A549 (cell line): Measurements from ENCODE around the gene ZNF331. TPM values are rescaled to one million over a fixed set of nuclear protein-coding genes. Genes with fewer than 3 reads are reported as not detected.
A peak's percentile ranks its signal among the peaks of the same experiment; 100 is the strongest.

ENCODE experiments used
- ATAC-seq, 2 experiments: fragments of 200-7000 bp in 1 of 2; fragments of >200 bp in 1 of 2; cut with Nextera tagmentation in 1 of 2; cut with Tn5 transposase in 1 of 2; 3 replicates each; pipeline versions ENCODE4 v1.8.0 to v1.9.1; 2018 to 2020; ENCODE audit warnings: mild to moderate bottlenecking in 1 of 2, moderate library complexity in 1 of 2
- CTCF ChIA-PET: fragments of 300-600 bp; sonication (Branson Sonifier 250); formaldehyde crosslinking; extraction: SDS; loops from one replicate; lab custom pipeline; 2021; ENCODE audit warnings: antibody characterized with exemption, inconsistent platforms; lab: Yijun Ruan, JAX
- POLR2A ChIA-PET: fragments of 350-600 bp; formaldehyde crosslinking; extraction: SDS; loops from one replicate; lab custom pipeline; 2021; ENCODE audit warnings: antibody characterized with exemption, inconsistent platforms; lab: Yijun Ruan, JAX
- DNase-seq, 2 experiments: peaks; one replicate each; pipeline versions ENCODE4 v3.0.0 to v3.0.0-alpha.2; 2011 to 2016; ENCODE audit warnings: low read depth in 1 of 2, low spot score in 1 of 2
- FAIRE-seq: peaks from 2 replicates; lab custom pipeline; 2011; peaks lifted over from hg19 to GRCh38; lab: Jason Lieb, UNC
- H3K27ac ChIP-seq, 2 experiments: fragments of >200 bp; sonication (Bioruptor Twin); formaldehyde crosslinking; 3 replicates each; pipeline ENCODE4 v1.5.1; 2016 to 2017
- H3K4me1 ChIP-seq: fragments of >200 bp; sonication (Bioruptor Twin); formaldehyde crosslinking; 3 replicates; pipeline ENCODE4 v1.6.1; 2016
- H3K4me2 ChIP-seq: fragments of >200 bp; sonication (Bioruptor Twin); formaldehyde crosslinking; 3 replicates; pipeline ENCODE4 v1.6.1; 2016
- H3K4me3 ChIP-seq: fragments of >200 bp; sonication (Bioruptor Twin); formaldehyde crosslinking; 3 replicates; pipeline ENCODE4 v1.5.1; 2016
- H3K9me3 ChIP-seq: fragments of >200 bp; sonication (Bioruptor Twin); formaldehyde crosslinking; 3 replicates; pipeline ENCODE4 v1.6.1; 2016
- CBX8 ChIP-seq: fragments of 200-600 bp; sonication (generic); IDR thresholded peaks from 2 replicates; pipeline ENCODE4 v1.6.1; 2016
- CEBPB ChIP-seq, 2 experiments: fragments of >200 bp in 1 of 2; sonication (Bioruptor Twin) in 1 of 2; formaldehyde crosslinking in 1 of 2; IDR thresholded peaks; 2 replicates each; pipeline ENCODE4 v1.6.1; 2012 to 2016
- CHD2 ChIP-seq: fragments of 150-350 bp; IDR thresholded peaks from 2 replicates; pipeline ENCODE4 v1.6.1; 2014; ENCODE audit warnings: low read length; ENCODE audit not compliant: partially characterized antibody
- E2F6 ChIP-seq: IDR thresholded peaks from 2 replicates; pipeline ENCODE4 v1.6.1; 2012; ENCODE audit warnings: low read depth, borderline replicate concordance
- EP300 ChIP-seq, 2 experiments: fragments of >200 bp; sonication (Bioruptor Twin); formaldehyde crosslinking; IDR thresholded peaks; 2 replicates in 1 of 2; 3 replicates in 1 of 2; pipeline ENCODE4 v1.6.1; 2016 to 2017
- FOSB ChIP-seq: fragments of 250-450 bp; sonication (Bioruptor Pico); IDR thresholded peaks from 2 replicates; pipeline ENCODE4 v1.5.0; 2020; ENCODE audit warnings: mild to moderate bottlenecking, moderate library complexity
- FOSL2 ChIP-seq, 2 experiments: fragments of 450-650 bp in 1 of 2; fragments of >200 bp in 1 of 2; sonication (Bioruptor Twin) in 1 of 2; formaldehyde crosslinking; IDR thresholded peaks; 2 replicates each; pipeline versions ENCODE4 v1.5.0 to v1.6.1; 2016 to 2020; ENCODE audit warnings: mild to moderate bottlenecking in 1 of 2, moderate library complexity in 1 of 2
- GATA3 ChIP-seq: IDR thresholded peaks from 2 replicates; pipeline ENCODE4 v1.6.1; 2012; ENCODE audit warnings: borderline replicate concordance
- HES2 ChIP-seq: fragments of >200 bp; sonication (Bioruptor Twin); formaldehyde crosslinking; IDR thresholded peaks from 2 replicates; pipeline ENCODE4 v1.6.1; 2016
- HMGXB4 ChIP-seq: fragments of 250-450 bp; sonication (Bioruptor Pico); IDR thresholded peaks from 2 replicates; pipeline ENCODE4 v1.5.0; 2021; ENCODE audit warnings: mild to moderate bottlenecking, moderate library complexity, borderline replicate concordance
- HOXB13 ChIP-seq: fragments of 250-450 bp; sonication (Bioruptor Pico); IDR thresholded peaks from 2 replicates; pipeline ENCODE4 v1.5.0; 2020; ENCODE audit warnings: low read depth, mild to moderate bottlenecking, moderate library complexity
- KDM1A ChIP-seq: fragments of 200-600 bp; sonication (generic); IDR thresholded peaks from 2 replicates; pipeline ENCODE4 v1.6.1; 2016; ENCODE audit warnings: low read depth, mild to moderate bottlenecking
- NR3C1 ChIP-seq: fragments of >200 bp; sonication (Bioruptor Twin); formaldehyde crosslinking; IDR thresholded peaks from 3 replicates; pipeline ENCODE4 v1.6.1; 2017
- PHF8 ChIP-seq: fragments of 200-600 bp; sonication (generic); IDR thresholded peaks from 2 replicates; pipeline ENCODE4 v1.6.1; 2016; ENCODE audit warnings: low read depth, mild to moderate bottlenecking, antibody characterized with exemption, moderate library complexity, borderline replicate concordance
- RCOR1 ChIP-seq: fragments of 150-350 bp; IDR thresholded peaks from 2 replicates; pipeline ENCODE4 v1.6.1; 2014; ENCODE audit warnings: antibody characterized with exemption, low read length, low read depth
- RFX5 ChIP-seq: fragments of 450-650 bp; IDR thresholded peaks from 2 replicates; pipeline ENCODE4 v1.7.1; 2014; ENCODE audit warnings: antibody characterized with exemption, mild to moderate bottlenecking, moderate library complexity
- SMC3 ChIP-seq: fragments of >200 bp; sonication (Bioruptor Twin); formaldehyde crosslinking; IDR thresholded peaks from 3 replicates; pipeline ENCODE4 v1.6.1; 2018; ENCODE audit warnings: inconsistent platforms
- SREBF2 ChIP-seq: fragments of 450-650 bp; IDR thresholded peaks from 2 replicates; pipeline ENCODE4 v1.6.1; 2014; ENCODE audit warnings: mild to moderate bottlenecking, moderate library complexity
- ZSCAN20 ChIP-seq: fragments of 250-450 bp; sonication (Bioruptor Pico); IDR thresholded peaks from 2 replicates; pipeline ENCODE4 v1.8.0; 2022; ENCODE audit warnings: mild to moderate bottlenecking, moderate library complexity
- WGBS: methylation state at CpG from one replicate; pipeline ENCODE4 v1.1.6; 2017; ENCODE audit errors: missing lambda C conversion rate; 5-methylcytosine and 5-hydroxymethylcytosine counted together
- polyA plus RNA-seq, 4 experiments: library from polyadenylated mRNA; depleted of rRNA in 3 of 4; stranded (reverse); fragments of >200 nt; fragmentation: RNase III in 1 of 4; extraction: RNeasy Plus Mini Kit Qiagen cat#74134 plus additional on column Dnase treatment in 1 of 4; gene quantifications; 2 replicates in 3 of 4; 3 replicates in 1 of 4; pipeline ENCODE4 v1.2.3, GENCODE V29; 2011 to 2017

ZNF331 gene
- polyA plus RNA-seq, 2 of the 4 experiments (the other 2 are of a cell fraction) = 14.5 to 18.1 TPM

GRCh38 chr19:53597023-53597422 is 59.1 kb downstream of the ZNF331 start:
- CTCF ChIA-PET = no interaction called here
- no peak for ATAC-seq
- FAIRE-seq = no peak
- no peak overlapping the region for H3K4me3 ChIP-seq
- peaks cover 44% of the 10 kb centered on the region for H3K9me3 ChIP-seq
- no peak overlapping the region for H3K4me2 ChIP-seq
- POLR2A ChIA-PET = no interaction called here
- TF ChIP-seq HOXB13 (CRISPR knock-in tag) (no peak), CEBPB (IDR thresholded peaks at IDR 0.05) (0 out of 4 replicates have a peak, but pooled peaks of 1 of the 2 experiments have one; percentile 13)
- no peak overlapping the region for H3K27ac ChIP-seq
- H3K4me1 ChIP-seq = no peaks in the 10 kb centered on the region
- 55% methylated on average over 12 of the region's 12 CpGs for WGBS
- DNase-seq = no peak

GRCh38 chr19:53598361-53598760 is 60.4 kb downstream of the ZNF331 start:
- FAIRE-seq (no peak), ATAC-seq (no peak), DNase-seq (no peak)
- no peak overlapping the region for H3K4me2 ChIP-seq
- H3K27ac ChIP-seq = no peak overlapping the region
- peaks cover 47% of the 10 kb centered on the region for H3K9me3 ChIP-seq
- CTCF ChIA-PET = no interaction called here
- no peaks in the 10 kb centered on the region for H3K4me1 ChIP-seq
- TF ChIP-seq CHD2 (no peak), HMGXB4 (no peak), CBX8 (no peak)
- POLR2A ChIA-PET = no interaction called here
- 32% methylated on average over 10 of the region's 10 CpGs for WGBS
- H3K4me3 ChIP-seq = no peak overlapping the region

- FAIRE-seq (no peak), ATAC-seq (no peak), DNase-seq (no peak)
- 41% methylated on average over 4 of the region's 4 CpGs for WGBS
- Histone ChIP-seq H3K4me1 (no peaks in the 10 kb centered on the region), H3K4me2 (no peak overlapping the region), H3K27ac (no peak overlapping the region), H3K9me3 (peaks cover 51% of the 10 kb centered on the region), H3K4me3 (no peak overlapping the region)
- ChIA-PET CTCF (interaction anchor here (1.2 kb wide), 1 partner anchor 9 kb away, joined by 4 read pairs; no protein-coding TSS in a partner anchor), POLR2A (no interaction called here)
- TF ChIP-seq NR3C1 (no peak), GATA3 (no peak), SMC3 (no peak), FOSB (CRISPR knock-in tag) (no peak), HES2 (no peak), ZSCAN20 (no peak), E2F6 (no peak), RCOR1 (no peak), PHF8 (no peak), FOSL2 (IDR thresholded peaks at IDR 0.05) (no peak), FOSL2 (CRISPR knock-in tag; IDR thresholded peaks at IDR 0.05) (no peak), EP300 (IDR thresholded peaks at IDR 0.05) (no peak), RFX5 (no peak), SREBF2 (no peak)
Observed at GRCh38 chr19:53600217-53600616, 62.3 kb downstream of the ZNF331 start.

- Histone ChIP-seq H3K27ac (no peak overlapping the region), H3K4me2 (no peak overlapping the region), H3K4me3 (no peak overlapping the region), H3K9me3 (peaks cover 52% of the 10 kb centered on the region), H3K4me1 (no peaks in the 10 kb centered on the region)
- 34% methylated on average over 15 of the region's 15 CpGs for WGBS
- ChIA-PET POLR2A (no interaction called here), CTCF (no interaction called here)
- DNase-seq = no peak
- FAIRE-seq = no peak
- no peak for TF ChIP-seq KDM1A
- ATAC-seq = no peak
Observed at GRCh38 chr19:53606031-53606430, 68.1 kb downstream of the ZNF331 start.
